ENCODE measurements around the gene C1GALT1. TPM values are rescaled to one million over a fixed set of nuclear protein-coding genes. Genes with fewer than 3 reads are reported as not detected.

C1GALT1 gene
- total RNA-seq, 1 experiment from 2014 or later = 81.5 TPM

DNA sequence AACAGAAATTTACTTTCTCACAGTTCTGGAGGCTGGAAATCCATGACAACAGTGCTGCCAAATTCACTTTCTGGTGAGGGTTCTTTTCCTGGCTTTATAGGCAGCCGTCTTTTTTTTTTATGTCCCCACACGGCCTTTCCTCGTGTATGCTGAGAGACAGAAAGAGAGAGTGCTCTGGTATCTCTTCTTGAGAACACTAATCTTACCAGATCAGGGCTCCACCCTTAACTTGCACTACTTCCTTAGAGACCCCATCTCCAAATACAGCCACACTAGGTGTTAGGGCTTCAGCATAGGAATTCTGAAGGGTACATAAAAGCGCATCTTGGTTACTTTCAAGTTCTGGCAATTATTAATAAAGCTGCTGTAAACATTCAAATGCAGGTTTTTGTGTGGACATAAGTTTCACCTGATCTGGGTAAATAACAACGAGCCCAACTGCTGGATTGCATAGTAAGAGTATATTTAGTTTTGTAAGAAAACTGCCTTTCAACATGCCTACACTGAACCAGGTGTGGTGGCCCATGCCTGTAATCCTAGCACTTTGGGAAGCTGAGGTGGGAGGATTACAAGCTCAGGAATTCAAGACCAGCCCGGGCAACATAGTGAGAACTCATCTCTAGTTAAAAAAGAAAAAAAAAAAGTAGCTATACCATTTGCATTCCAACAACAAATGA is 8.2 kb upstream of the C1GALT1 start:
- H3K14ac ChIP-seq (ENCODE audit: insufficient read depth, low read length) = no peak overlapping the region
- no peaks in the 10 kb centered on the region for H3K23me2 ChIP-seq (ENCODE audit: insufficient read length, low read depth, low read length, poor library complexity, severe bottlenecking)
- Mint-ChIP-seq H3K27ac (peak overlapping the region in 1 of 3 experiments; percentile 61; a peak in 1 of 7 replicates), H3K27me3 (ENCODE audit: low read depth) (no peaks in the 10 kb centered on the region), H3K4me1 (peaks cover 32 to 34% of the 10 kb centered on the region in 2 experiments), H3K36me3 (ENCODE audit: insufficient read depth in 1 of 3, low read depth in 3 of 3) (peaks cover 3 to 24% (median 7%) of the 10 kb centered on the region in 3 experiments; a peak in 6 of 7 replicates), H3K4me3 (no peak overlapping the region), H3K9me3 (peaks cover 16 to 24% of the 10 kb centered on the region in 2 experiments)
- H4K20me1 ChIP-seq (ENCODE audit: control insufficient read depth, insufficient read depth, insufficient read length) = no peaks in the 10 kb centered on the region
- no peak overlapping the region for H2BK5ac ChIP-seq (ENCODE audit: insufficient read length, low read length)
- H4K5ac ChIP-seq (ENCODE audit: insufficient read length, low read depth, low read length) = no peak overlapping the region
- no peak overlapping the region for H2AFZ ChIP-seq (ENCODE audit: low read length)
- no CpG with 5 or more reads among the region's 6 CpGs for WGBS (ENCODE audit: extremely low coverage, insufficient read length, low lambda C conversion rate)
- no peak overlapping the region for H3T11ph ChIP-seq (ENCODE audit: low read length)
- no peak overlapping the region for H3K9ac ChIP-seq (ENCODE audit: extremely low read depth, insufficient read length, low read length)
- H2AK5ac ChIP-seq (ENCODE audit: insufficient read length, low read length) = no peak overlapping the region
- H3K9me3 ChIP-seq (ENCODE audit: control insufficient read depth, low read depth, low read length) = no peaks in the 10 kb centered on the region
- H3K79me2 ChIP-seq (ENCODE audit: insufficient read depth, low read length) = no peaks in the 10 kb centered on the region
- no peak overlapping the region for H3K18ac ChIP-seq (ENCODE audit: insufficient read length, low read depth, low read length)
- H3K27ac ChIP-seq (ENCODE audit: insufficient read length, low read depth, low read length) = no peak overlapping the region
- H3K4me2 ChIP-seq (ENCODE audit: insufficient read depth, insufficient read length, low read length) = no peak overlapping the region
- no peak overlapping the region for H2BK120ac ChIP-seq (ENCODE audit: low read depth, low read length, poor library complexity, severe bottlenecking)
- DNase-seq = no peak
- H3K27me3 ChIP-seq (ENCODE audit: insufficient read depth, low read length) = no peaks in the 10 kb centered on the region
- H2BK12ac ChIP-seq (ENCODE audit: insufficient read length, low read depth, low read length) = no peak overlapping the region
- H4K8ac ChIP-seq (replicated peaks; ENCODE audit: insufficient read length, low read depth, low read length) = no peak overlapping the region
- H2BK20ac ChIP-seq (ENCODE audit: low read depth, low read length, poor library complexity, severe bottlenecking) = no peak overlapping the region
- H3K23ac ChIP-seq (ENCODE audit: insufficient read length, low read depth, low read length) = no peak overlapping the region
- H3K56ac ChIP-seq (ENCODE audit: insufficient read length, low read depth, low read length) = no peak overlapping the region
- no peak overlapping the region for H3K4ac ChIP-seq (ENCODE audit: low read depth, low read length)
- no peak for TF ChIP-seq CTCF (conservative IDR thresholded peaks at IDR 0.05)
- no peaks in the 10 kb centered on the region for H3K4me1 ChIP-seq (ENCODE audit: insufficient read depth, low read length)
- H2BK15ac ChIP-seq (ENCODE audit: low read depth, low read length) = no peak overlapping the region
- H4K91ac ChIP-seq (ENCODE audit: insufficient read length, low read depth, low read length) = no peak overlapping the region
- no peaks in the 10 kb centered on the region for H3K79me1 ChIP-seq (ENCODE audit: insufficient read depth, low read depth, low read length, poor library complexity, severe bottlenecking)
